OCI-LY7 (cell line): ENCODE measurements around the gene GSDME. TPM values are rescaled to one million over a fixed set of nuclear protein-coding genes. Genes with fewer than 3 reads are reported as not detected.

Source experiments
- BruUV-seq: library from RNA; stranded (reverse); fragments of 400-500 nt; replicated peaks from 2 replicates; lab custom pipeline; 2021; lab: Mats Ljungman, UMichigan
- CTCF ChIA-PET: fragments of 300-600 bp; sonication (Branson Sonifier 250); formaldehyde crosslinking; loops from one replicate; lab custom pipeline; 2022; ENCODE audit warnings: antibody characterized with exemption; ENCODE audit not compliant: unreplicated experiment; lab: Charles Lee
- POLR2A ChIA-PET: fragments of 300-600 bp; sonication (Branson Sonifier 250); formaldehyde crosslinking; loops from one replicate; lab custom pipeline; 2022; ENCODE audit warnings: antibody characterized with exemption; lab: Charles Lee
- DNase-seq: peaks from one replicate; pipeline ENCODE4 v3.0.0-alpha.2; 2015; ENCODE audit warnings: low spot score
- H2AFZ ChIP-seq: fragments of 200-600 bp; sonication (generic), shearing (Covaris generic); 2 replicates; pipeline ENCODE4 v1.6.1; 2014; ENCODE audit warnings: mild to moderate bottlenecking, antibody characterized with exemption, low read length, moderate library complexity
- H3K27ac ChIP-seq: fragments of 200-600 bp; sonication (generic); 2 replicates; pipeline ENCODE4 v1.5.1; 2014; ENCODE audit warnings: mixed run types, low read depth, mild to moderate bottlenecking, moderate library complexity, low read length, inconsistent platforms; ENCODE audit not compliant: poor library complexity, severe bottlenecking
- H3K36me3 ChIP-seq: fragments of 200-600 bp; sonication (generic); 2 replicates; pipeline ENCODE4 v1.6.1; 2014; ENCODE audit warnings: mild to moderate bottlenecking, antibody characterized with exemption, low read length, moderate library complexity, mixed read lengths; ENCODE audit not compliant: insufficient read depth
- H3K4me1 ChIP-seq: fragments of 200-600 bp; sonication (generic); 2 replicates; pipeline ENCODE4 v1.5.1; 2014; ENCODE audit warnings: mild to moderate bottlenecking, low read length; ENCODE audit not compliant: insufficient read depth, poor library complexity, severe bottlenecking
- H3K4me2 ChIP-seq: fragments of 200-600 bp; sonication (generic); 2 replicates; pipeline ENCODE4 v1.6.1; 2014; ENCODE audit warnings: mild to moderate bottlenecking, low read length
- H3K4me3 ChIP-seq: fragments of 200-600 bp; sonication (generic); 2 replicates; pipeline ENCODE4 v1.5.1; 2014; ENCODE audit warnings: mild to moderate bottlenecking, low read depth, low read length; ENCODE audit not compliant: poor library complexity, severe bottlenecking
- H3K79me2 ChIP-seq: fragments of 200-600 bp; sonication (generic); 2 replicates; pipeline ENCODE4 v1.6.1; 2016; ENCODE audit warnings: low read depth, mild to moderate bottlenecking, low read length, moderate library complexity, mixed read lengths; ENCODE audit not compliant: insufficient read depth
- H3K9me2 ChIP-seq: fragments of 200-600 bp; sonication (generic); 2 replicates; pipeline ENCODE4 v1.6.1; 2016; ENCODE audit warnings: mild to moderate bottlenecking, low read length, mixed read lengths; ENCODE audit not compliant: insufficient read depth
- H3K9me3 ChIP-seq: fragments of 200-600 bp; sonication (generic); 2 replicates; pipeline ENCODE4 v1.6.1; 2014; ENCODE audit warnings: mild to moderate bottlenecking, mixed run types, low read length, mixed read lengths
- H4K20me1 ChIP-seq: fragments of 200-600 bp; sonication (generic); 2 replicates; pipeline ENCODE4 v1.6.1; 2014; ENCODE audit warnings: mild to moderate bottlenecking, antibody characterized with exemption, low read length, moderate library complexity, mixed read lengths; ENCODE audit not compliant: insufficient read depth
- EZH2phosphoT487 ChIP-seq: fragments of 200-600 bp; sonication (generic); IDR thresholded peaks from 2 replicates; pipeline ENCODE4 v1.6.1; 2018; ENCODE audit warnings: low read depth, borderline replicate concordance, mild to moderate bottlenecking, mixed run types, antibody characterized with exemption, low read length, moderate library complexity, mixed read lengths
- intact Hi-C: fragments of 100-400 bp; cut with micrococcal nuclease; formaldehyde crosslinking; loops from one replicate; pipeline ENCODE4 v1.10.0; 2022; ENCODE audit not compliant: unreplicated experiment
- total RNA-seq, 2 experiments: library from RNA; depleted of rRNA in 1 of 2; stranded (reverse); fragments of >200 nt in 1 of 2; shearing (Covaris generic) in 1 of 2; gene quantifications; 2 replicates each; pipeline ENCODE4 v1.2.3, GENCODE V29; 2014 to 2022
- TF ChIP-seq, protein P1 (sequence below): fragments of 200-600 bp; sonication (generic); conservative IDR thresholded peaks from 2 replicates; pipeline ENCODE4 v1.5.1; 2014; ENCODE audit warnings: mild to moderate bottlenecking, antibody characterized with exemption, low read length, moderate library complexity, mixed read lengths

The GSDME gene
- total RNA-seq, 2 experiments from 2014 or later: 33.0 to 41.7 TPM

DNA sequence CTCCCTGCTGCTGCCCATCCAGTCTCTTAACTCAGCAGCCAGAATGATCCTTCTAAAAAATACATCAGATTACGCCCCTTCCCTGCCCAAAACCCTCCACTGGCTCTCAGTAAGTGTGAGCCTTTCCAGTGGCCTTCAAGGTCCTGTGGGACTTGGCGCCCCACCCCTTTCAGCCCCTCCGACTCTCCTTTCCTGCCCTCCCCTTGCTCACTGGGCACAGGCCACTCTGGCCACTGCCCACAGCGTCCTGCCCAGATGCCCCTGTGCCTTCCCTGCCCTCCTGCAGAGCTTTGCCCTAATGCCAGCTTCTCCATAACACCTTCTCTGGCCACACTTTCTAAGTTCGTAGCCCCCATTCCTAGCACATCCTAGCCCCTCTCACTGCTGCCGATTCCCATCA lies 13.8 kb downstream of the GSDME start:
- POLR2A ChIA-PET: interaction anchor here (0.8 to 1.2 kb wide), 2 partner anchors 30 to 144 kb away, joined by 3 read pairs; no protein-coding TSS in a partner anchor
- Histone ChIP-seq H3K9me2 (no peaks in the 10 kb centered on the region), H3K9me3 (peaks cover 8% of the 10 kb centered on the region; the same call in 1 of the 2 replicates), H3K36me3 (no peaks in the 10 kb centered on the region), H3K4me2 (no peak overlapping the region), H3K4me1 (no peaks in the 10 kb centered on the region), H3K79me2 (no peaks in the 10 kb centered on the region), H2AFZ (no peak overlapping the region), H3K4me3 (no peak overlapping the region), H4K20me1 (no peaks in the 10 kb centered on the region), H3K27ac (no peak overlapping the region)
- intact Hi-C loops: no loop called here
- CTCF ChIA-PET: no interaction called here
- no peak for DNase-seq
- no TSS peak for BruUV-seq
- TF ChIP-seq, protein P1, sequence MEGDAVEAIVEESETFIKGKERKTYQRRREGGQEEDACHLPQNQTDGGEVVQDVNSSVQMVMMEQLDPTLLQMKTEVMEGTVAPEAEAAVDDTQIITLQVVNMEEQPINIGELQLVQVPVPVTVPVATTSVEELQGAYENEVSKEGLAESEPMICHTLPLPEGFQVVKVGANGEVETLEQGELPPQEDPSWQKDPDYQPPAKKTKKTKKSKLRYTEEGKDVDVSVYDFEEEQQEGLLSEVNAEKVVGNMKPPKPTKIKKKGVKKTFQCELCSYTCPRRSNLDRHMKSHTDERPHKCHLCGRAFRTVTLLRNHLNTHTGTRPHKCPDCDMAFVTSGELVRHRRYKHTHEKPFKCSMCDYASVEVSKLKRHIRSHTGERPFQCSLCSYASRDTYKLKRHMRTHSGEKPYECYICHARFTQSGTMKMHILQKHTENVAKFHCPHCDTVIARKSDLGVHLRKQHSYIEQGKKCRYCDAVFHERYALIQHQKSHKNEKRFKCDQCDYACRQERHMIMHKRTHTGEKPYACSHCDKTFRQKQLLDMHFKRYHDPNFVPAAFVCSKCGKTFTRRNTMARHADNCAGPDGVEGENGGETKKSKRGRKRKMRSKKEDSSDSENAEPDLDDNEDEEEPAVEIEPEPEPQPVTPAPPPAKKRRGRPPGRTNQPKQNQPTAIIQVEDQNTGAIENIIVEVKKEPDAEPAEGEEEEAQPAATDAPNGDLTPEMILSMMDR: no peak
- no peak for TF ChIP-seq EZH2phosphoT487

DNA sequence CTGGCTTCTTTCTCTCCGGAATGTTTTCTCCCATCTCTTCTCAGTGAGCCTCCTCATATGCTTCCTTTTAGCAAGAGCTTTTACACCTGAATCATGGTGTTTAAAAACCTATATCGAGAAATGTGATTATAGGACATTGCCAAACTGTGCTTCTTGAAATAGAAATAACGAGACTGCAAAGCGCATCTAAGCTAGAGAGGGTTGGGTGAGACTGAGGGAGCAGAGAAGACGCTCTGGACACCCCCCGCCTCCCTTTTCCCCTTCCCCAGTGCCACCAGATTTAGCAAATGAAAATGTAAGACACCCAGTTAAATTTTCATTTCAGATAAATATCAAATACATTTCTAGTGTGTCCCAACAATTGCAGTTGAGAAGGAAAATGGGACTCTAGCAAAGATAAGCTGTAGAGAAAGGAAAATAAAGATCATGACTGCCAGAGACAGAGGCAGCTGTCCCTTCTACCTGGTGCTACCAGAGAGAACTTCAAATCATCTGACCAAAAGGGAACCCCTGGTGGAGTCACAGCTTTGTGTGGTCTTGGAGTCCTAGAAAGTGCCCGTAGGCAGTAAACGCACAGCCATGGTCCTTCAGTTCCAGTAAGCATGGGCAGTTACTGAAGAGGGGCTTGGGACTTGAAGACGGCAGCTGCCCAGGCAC lies 14.6 kb downstream of the GSDME start:
- CTCF ChIA-PET: interaction anchor here (0.5 kb wide), 1 partner anchor 34 kb away, joined by 3 read pairs; no protein-coding TSS in a partner anchor

More for the DNA sequence above, 14.6 kb downstream of the GSDME start:
- H3K9me3 ChIP-seq: peaks cover 14% of the 10 kb centered on the region; the same call in 1 of the 2 replicates
- H4K20me1 ChIP-seq: no peaks in the 10 kb centered on the region
- no peak overlapping the region for H3K4me3 ChIP-seq
- H2AFZ ChIP-seq: no peak overlapping the region
- no TSS peak for BruUV-seq
- no peaks in the 10 kb centered on the region for H3K36me3 ChIP-seq
- TF ChIP-seq, protein P1: no peak
- no peak for TF ChIP-seq EZH2phosphoT487
- POLR2A ChIA-PET: no interaction called here
- no peaks in the 10 kb centered on the region for H3K79me2 ChIP-seq
- intact Hi-C loops: no loop called here
- no peaks in the 10 kb centered on the region for H3K4me1 ChIP-seq
- H3K4me2 ChIP-seq: no peak overlapping the region
- no peak overlapping the region for H3K27ac ChIP-seq
- DNase-seq: no peak
- H3K9me2 ChIP-seq: no peaks in the 10 kb centered on the region
